Liver (tissue), 9 donors: ENCODE measurements around the gene ADAM8. TPM values are rescaled to one million over a fixed set of nuclear protein-coding genes. Genes with fewer than 3 reads are reported as not detected.
A peak's percentile ranks its signal among the peaks of the same experiment; 100 is the strongest.

ENCODE experiments used
- DNase-seq: peaks from one replicate; pipeline ENCODE4 v3.0.0-alpha.2; 2017; ENCODE audit warnings: low spot score
- H3K27ac ChIP-seq, 2 donors: one replicate each; pipeline ENCODE4 v1.7.0; 2013; ENCODE audit warnings: inconsistent platforms in 2 of 2, low read length in 2 of 2, control low read depth in 1 of 2, low read depth in 1 of 2, mild to moderate bottlenecking in 1 of 2
- H3K27me3 ChIP-seq, 4 donors: one replicate each; pipeline versions ENCODE4 v1.6.1 to v1.7.0; 2013; ENCODE audit warnings: low read length in 3 of 4, inconsistent platforms in 1 of 4, mild to moderate bottlenecking in 1 of 4, moderate library complexity in 1 of 4; ENCODE audit not compliant: control insufficient read depth in 4 of 4, insufficient read depth in 4 of 4
- H3K36me3 ChIP-seq, 4 donors: one replicate each; pipeline versions ENCODE4 v1.6.1 to v1.7.0; 2013; ENCODE audit warnings: low read length in 3 of 4, mild to moderate bottlenecking in 3 of 4, low read depth in 1 of 4, moderate library complexity in 1 of 4; ENCODE audit not compliant: control insufficient read depth in 4 of 4, insufficient read depth in 3 of 4
- H3K4me1 ChIP-seq, 4 donors: one replicate each; pipeline versions ENCODE4 v1.6.1 to v1.7.0; 2013; ENCODE audit warnings: low read length in 3 of 4, mild to moderate bottlenecking in 3 of 4, moderate library complexity in 1 of 4; ENCODE audit not compliant: control insufficient read depth in 4 of 4, insufficient read depth in 4 of 4
- H3K4me3 ChIP-seq, 3 donors: one replicate each; pipeline versions ENCODE4 v1.6.1 to v1.7.0; 2013; ENCODE audit warnings: low read length in 3 of 3, control low read depth in 1 of 3, low read depth in 1 of 3, mild to moderate bottlenecking in 1 of 3
- H3K9ac ChIP-seq, 2 donors: one replicate each; pipeline ENCODE4 v1.7.0; 2013; ENCODE audit warnings: low read length in 2 of 2, mild to moderate bottlenecking in 2 of 2, moderate library complexity in 2 of 2, control low read depth in 1 of 2, low read depth in 1 of 2
- H3K9me3 ChIP-seq, 4 donors: one replicate each; pipeline versions ENCODE4 v1.6.1 to v1.7.0; 2013; ENCODE audit warnings: low read length in 3 of 4; ENCODE audit not compliant: control insufficient read depth in 4 of 4
- ATF3 ChIP-seq: IDR thresholded peaks from 2 replicates; pipeline ENCODE4 v1.6.1; 2016; ENCODE audit warnings: antibody characterized with exemption
- CTCF ChIP-seq: fragments of 150-350 bp; IDR thresholded peaks from 2 replicates; pipeline ENCODE4 v1.5.1; 2017; ENCODE audit warnings: improper control_type of control experiment, low read depth, low read length; ENCODE audit not compliant: missing input control
- EGR1 ChIP-seq, 2 donors: IDR thresholded peaks; 2 replicates each; pipeline ENCODE4 v1.6.1; 2016 to 2018; ENCODE audit warnings: antibody characterized with exemption in 2 of 2, low read depth in 2 of 2
- FOXA1 ChIP-seq: IDR thresholded peaks from 2 replicates; pipeline ENCODE4 v1.6.1; 2016; ENCODE audit warnings: antibody characterized with exemption
- FOXA2 ChIP-seq: IDR thresholded peaks from 2 replicates; pipeline ENCODE4 v1.6.1; 2016; ENCODE audit warnings: antibody characterized with exemption
- GABPA ChIP-seq, 2 donors: IDR thresholded peaks in 1 of 2; conservative IDR thresholded peaks in 1 of 2; 2 replicates each; pipeline ENCODE4 v1.6.1; 2016; ENCODE audit warnings: antibody characterized with exemption in 2 of 2, mild to moderate bottlenecking in 1 of 2, moderate library complexity in 1 of 2
- HNF4A ChIP-seq, 2 donors: conservative IDR thresholded peaks; 2 replicates each; pipeline ENCODE4 v1.6.1; 2016; ENCODE audit warnings: antibody characterized with exemption in 2 of 2, mild to moderate bottlenecking in 2 of 2
- HNF4G ChIP-seq: IDR thresholded peaks from 2 replicates; pipeline ENCODE4 v1.6.1; 2016; ENCODE audit warnings: antibody characterized with exemption
- JUND ChIP-seq, 2 donors: IDR thresholded peaks; 2 replicates each; pipeline ENCODE4 v1.6.1; 2016; ENCODE audit warnings: antibody characterized with exemption in 2 of 2
- MAX ChIP-seq: IDR thresholded peaks from 2 replicates; pipeline ENCODE4 v1.6.1; 2016; ENCODE audit warnings: antibody characterized with exemption
- NR2F2 ChIP-seq: IDR thresholded peaks from 2 replicates; pipeline ENCODE4 v1.6.1; 2016; ENCODE audit warnings: antibody characterized with exemption
- RAD21 ChIP-seq, 2 donors: IDR thresholded peaks; 2 replicates each; pipeline ENCODE4 v1.6.1; 2016; ENCODE audit warnings: antibody characterized with exemption in 2 of 2, mild to moderate bottlenecking in 2 of 2
- REST ChIP-seq: IDR thresholded peaks from 2 replicates; pipeline ENCODE4 v1.6.1; 2016; ENCODE audit warnings: antibody characterized with exemption, mild to moderate bottlenecking
- RXRA ChIP-seq, 2 donors: IDR thresholded peaks; 2 replicates each; pipeline ENCODE4 v1.6.1; 2017 to 2018; ENCODE audit warnings: antibody characterized with exemption in 2 of 2, mild to moderate bottlenecking in 1 of 2
- SP1 ChIP-seq: IDR thresholded peaks from 2 replicates; pipeline ENCODE4 v1.6.1; 2018; ENCODE audit warnings: antibody characterized with exemption, mild to moderate bottlenecking
- TAF1 ChIP-seq: conservative IDR thresholded peaks from 2 replicates; pipeline ENCODE4 v1.6.1; 2016; ENCODE audit warnings: antibody characterized with exemption, mild to moderate bottlenecking
- YY1 ChIP-seq: IDR thresholded peaks from 2 replicates; pipeline ENCODE4 v1.6.1; 2016; ENCODE audit warnings: antibody characterized with exemption, mild to moderate bottlenecking
- ZBTB33 ChIP-seq: IDR thresholded peaks from 2 replicates; pipeline ENCODE4 v1.6.1; 2016; ENCODE audit warnings: antibody characterized with exemption
- WGBS: extraction: QIAGEN DNeasy Blood & Tissue Kit; methylation state at CpG from one replicate; pipeline ENCODE4 v1.1.7; 2013; 5-methylcytosine and 5-hydroxymethylcytosine counted together
- polyA plus RNA-seq, 2 donors: library from polyadenylated mRNA; stranded (reverse) in 1 of 2; unstranded in 1 of 2; fragments of 200-250 nt in 1 of 2; fragments of >200 nt in 1 of 2; fragmentation: Nextera tagmentation in 1 of 2; extraction: Ambion mirVana in 1 of 2; gene quantifications; one replicate each; pipeline versions ENCODE4 v1.2.1 to v1.2.3, GENCODE V29; 2013 to 2015
- total RNA-seq, 2 donors: library from RNA; depleted of rRNA; stranded (reverse); fragments of >200 nt; gene quantifications; one replicate each; pipeline ENCODE4 v1.2.3, GENCODE V29; 2014
- donor health status: healthy.
- donor health status: healthy.
- donor health status: healthy.
- donor health status: healthy.
- donor health status: healthy.

ADAM8 gene
- total and polyA plus RNA-seq, 4 donors: 1.3 to 6.9 (median 3.7) TPM

- Histone ChIP-seq H3K4me1 (peaks cover 4 to 17% (median 11%) of the 10 kb centered on the region in 4 donors), H3K27ac (no peak overlapping the region), H3K9ac (no peak overlapping the region), H3K9me3 (no peaks in the 10 kb centered on the region), H3K27me3 (peaks cover 0 to 33% (median 2%) of the 10 kb centered on the region in 4 donors), H3K4me3 (no peak overlapping the region), H3K36me3 (no peaks in the 10 kb centered on the region)
- WGBS: 19% methylated on average over 15 of the region's 15 CpGs
- DNase-seq: no peak
- no peak for TF ChIP-seq FOXA1
- TF ChIP-seq TAF1: no peak
- TF ChIP-seq NR2F2: no peak
- no peak for TF ChIP-seq YY1
- no peak for TF ChIP-seq CTCF
- no peak for TF ChIP-seq HNF4A (conservative IDR thresholded peaks at IDR 0.05)
- TF ChIP-seq EGR1 (IDR thresholded peaks at IDR 0.05; ENCODE audit: low read depth in 2 of 2): no peak
Observed at GRCh38 chr10:133238466-133238804, 38.2 kb downstream of the ADAM8 start.

- DNase-seq: no peak
- no peak within 1 kb of the TSS for H3K9ac ChIP-seq
- H3K27ac ChIP-seq: no peak within 1 kb of the TSS
- peaks cover 0 to 33% (median 1%) of the 10 kb centered on the region in 4 donors for H3K27me3 ChIP-seq
- 11% methylated on average over 60 of the region's 60 CpGs for WGBS
- H3K9me3 ChIP-seq: no peaks in the 10 kb centered on the region
- H3K4me1 ChIP-seq: peaks cover 4 to 17% (median 11%) of the 10 kb centered on the region in 4 donors
- H3K36me3 ChIP-seq: no peaks in the 10 kb centered on the region
- TF ChIP-seq HNF4A (conservative IDR thresholded peaks at IDR 0.05) (no peak), YY1 (no peak), SP1 (no peak), NR2F2 (no peak), CTCF (no peak), HNF4G (no peak), FOXA1 (no peak), RXRA (IDR thresholded peaks at IDR 0.05) (no peak), MAX (no peak), ZBTB33 (no peak), TAF1 (no peak), EGR1 (IDR thresholded peaks at IDR 0.05; ENCODE audit: low read depth in 2 of 2) (no peak), FOXA2 (no peak), GABPA (IDR thresholded peaks at IDR 0.05 in 1 of 2, conservative IDR thresholded peaks at IDR 0.05 in 1 of 2) (no peak), JUND (IDR thresholded peaks at IDR 0.05) (no peak), ATF3 (no peak), REST (no peak), RAD21 (IDR thresholded peaks at IDR 0.05) (no peak)
- peak within 1 kb of the TSS in 1 of 3 donors; percentile 16 for H3K4me3 ChIP-seq
Observed at GRCh38 chr10:133237588-133238465, 38.8 kb downstream of the ADAM8 start, which contains the start of gene VENTX. TSS of gene VENTX (plus strand) at chr10:133237855. CDS start at chr10:133237915, 60 bp downstream.
